ENCODE measurements around the gene WDR1.
A peak's percentile ranks its signal among the peaks of the same experiment; 100 is the strongest.
"Not testable (repeated sequence)": the region's sequence is repeated elsewhere in the genome, so short reads cannot be mapped to it uniquely, and the experiment has no call there.

The WDR1 gene

DNA sequence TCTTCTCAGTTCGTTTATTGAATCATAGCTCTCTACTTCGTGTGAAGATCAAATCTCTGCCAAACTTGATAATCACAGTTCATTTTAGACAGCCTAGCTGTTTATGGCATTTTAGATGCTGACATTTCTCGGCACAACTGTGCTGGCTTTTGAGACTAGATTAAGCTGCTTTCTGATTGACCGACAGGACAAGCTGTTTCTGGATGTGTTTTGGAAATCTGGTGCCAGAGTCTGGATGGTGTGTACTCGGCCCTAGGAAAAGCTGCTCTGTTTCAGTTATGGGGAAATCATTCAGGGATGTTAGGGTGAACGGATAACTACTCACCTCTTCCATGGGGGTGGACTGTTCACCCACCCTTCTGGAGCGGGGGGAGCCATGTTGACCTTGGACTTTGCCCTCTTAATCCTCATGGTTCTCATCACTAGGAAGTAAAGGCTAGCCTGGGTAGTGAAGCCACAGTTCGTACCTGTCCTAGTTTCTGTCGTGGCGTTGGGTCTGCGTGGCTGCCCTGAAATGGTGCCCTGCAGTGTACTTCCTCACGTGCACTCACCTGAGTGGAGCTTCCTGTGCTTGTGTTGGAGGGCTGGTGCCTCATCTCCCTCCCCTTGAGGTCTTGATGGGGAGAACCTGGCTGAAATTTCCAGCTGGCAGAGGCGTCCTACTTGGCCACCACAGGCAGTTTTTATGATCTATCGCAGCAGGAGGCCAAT is 13.7 kb upstream of the WDR1 start:
- no peak for DNase-seq

GRCh38 chr4:10129196-10130177 is 12.9 kb upstream of the WDR1 start:
- no peak for DNase-seq

DNA sequence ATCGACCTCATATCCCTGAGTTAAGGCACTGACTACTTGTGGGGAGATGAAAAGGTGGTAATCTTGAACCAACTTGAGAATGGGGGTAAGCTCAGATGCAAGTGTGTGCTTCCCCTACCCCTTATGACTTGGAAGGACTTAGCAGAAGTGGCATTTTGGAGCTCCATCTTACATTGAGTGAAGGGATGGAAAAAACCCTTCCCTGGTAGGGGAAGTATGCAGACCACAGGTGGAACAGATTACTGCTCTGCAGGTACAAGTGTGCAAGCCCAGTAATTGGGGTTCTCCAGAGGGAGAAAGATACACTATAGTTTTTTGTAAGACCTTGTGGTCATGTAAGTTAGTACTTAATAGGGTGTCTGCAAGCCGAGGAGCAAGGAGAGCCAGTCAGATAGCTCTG is 12.2 kb upstream of the WDR1 start:
- no peak for DNase-seq

GRCh38 chr4:10127531-10127930 is 10.9 kb upstream of the WDR1 start:
- DNase-seq: not testable (repeated sequence)

- no peak for DNase-seq
Measured at GRCh38 chr4:10124167-10124930, 7.8 kb upstream of the WDR1 start.

DNA sequence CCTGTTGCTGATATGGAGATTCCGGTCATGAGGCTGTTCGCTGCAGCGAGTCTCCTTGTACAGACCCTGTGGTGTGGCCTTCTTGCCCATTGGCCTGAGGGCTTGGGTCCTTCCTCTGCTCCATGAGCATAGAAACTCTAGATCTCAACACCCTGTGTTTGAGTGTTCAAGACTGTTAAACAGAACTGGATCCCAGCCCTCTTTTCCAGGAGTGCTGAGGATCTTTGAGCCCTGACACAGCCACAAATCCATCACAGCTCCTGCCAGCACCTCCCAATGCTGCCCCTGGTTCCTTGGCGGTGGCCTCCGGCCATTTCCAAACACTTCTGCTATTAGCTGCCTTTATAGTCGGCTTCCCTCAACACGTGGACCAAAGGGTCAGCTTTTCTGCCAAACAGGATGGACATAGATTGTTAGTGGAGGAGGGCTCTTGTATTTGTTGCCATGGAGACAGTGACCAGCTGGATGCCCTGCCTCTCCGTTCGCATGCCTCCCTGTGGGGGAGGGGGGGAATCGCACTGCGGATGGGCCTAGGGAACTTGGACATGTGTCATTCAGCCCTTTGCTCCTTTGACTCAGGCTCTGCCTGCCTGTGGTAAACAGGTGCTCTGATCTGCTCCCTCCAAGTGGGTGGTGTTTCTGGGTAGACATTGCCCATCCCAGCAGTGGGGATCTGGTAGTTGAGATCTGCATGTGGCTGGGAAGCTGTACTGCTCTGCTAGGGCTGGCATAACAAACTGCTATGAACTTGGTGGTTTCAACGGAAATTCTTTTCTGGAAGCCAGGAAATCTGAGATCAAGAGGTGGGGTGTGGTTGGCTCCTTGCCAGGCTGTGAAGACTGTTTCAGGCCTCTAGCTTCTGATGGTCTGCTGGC is 6.9 kb upstream of the WDR1 start:
- DNase-seq: no peak

DNA sequence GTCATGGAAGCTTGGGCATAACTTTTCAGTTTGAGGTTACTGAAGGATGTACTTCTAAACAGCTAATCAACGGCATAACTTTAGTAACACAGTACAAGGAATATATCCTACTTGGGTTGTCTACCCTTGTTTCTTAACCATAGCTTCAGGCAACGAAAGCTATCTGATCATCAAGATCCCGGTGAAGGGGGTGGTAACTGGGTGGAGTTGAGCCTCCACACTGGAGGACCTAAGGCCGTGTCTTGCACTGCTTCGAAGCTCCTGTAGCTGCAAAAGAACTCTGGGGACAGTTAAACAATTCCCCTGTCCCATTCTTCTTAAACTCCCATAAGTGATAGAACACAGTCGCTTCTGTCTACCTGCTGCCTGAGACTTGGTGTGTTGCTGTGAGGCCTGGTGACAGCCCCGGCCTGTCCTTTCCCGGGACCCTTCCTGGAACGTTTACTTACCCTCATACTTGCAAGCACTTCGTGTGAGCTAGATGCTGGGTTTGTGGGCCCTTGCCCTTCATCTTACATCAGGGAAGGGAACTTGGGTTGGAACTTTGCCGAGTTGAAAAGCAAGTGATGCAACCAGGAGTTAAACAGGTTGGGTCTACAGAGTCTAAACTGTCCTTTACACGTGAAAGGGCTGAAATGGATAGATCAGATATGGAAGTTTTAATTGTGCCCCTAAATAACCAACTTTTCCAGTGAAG is 5.8 kb upstream of the WDR1 start:
- DNase-seq: no peak

DNA sequence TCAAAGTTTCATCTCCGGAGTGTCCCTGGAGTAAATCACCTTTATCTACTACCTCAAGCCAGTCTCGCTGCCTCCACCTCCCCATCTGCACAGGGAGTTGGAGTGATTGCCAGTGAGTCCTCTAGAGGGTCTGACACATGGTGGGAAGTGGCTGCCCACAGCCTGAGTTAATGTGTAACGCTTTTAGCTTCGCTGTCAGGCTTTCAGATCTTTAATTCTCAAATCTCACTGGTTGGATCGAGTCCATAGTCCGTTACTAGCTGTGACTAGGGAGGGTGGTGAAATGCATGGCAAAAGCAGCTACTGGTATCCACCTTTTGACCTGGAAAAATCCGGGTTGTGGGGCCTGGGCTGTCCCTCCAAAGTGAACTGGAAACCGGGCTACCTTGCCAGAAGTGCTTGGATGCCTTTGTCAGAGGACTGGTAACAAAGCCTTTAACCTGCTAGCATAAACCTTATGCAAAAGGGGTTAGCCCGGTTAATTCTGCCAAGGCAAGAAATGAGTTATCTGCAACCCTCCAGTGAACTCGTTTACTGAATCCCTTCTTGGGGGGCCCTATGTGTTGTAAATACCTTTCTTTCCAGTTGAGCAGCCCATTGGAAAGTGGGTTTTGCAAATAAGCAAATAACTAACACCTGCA is 5.1 kb upstream of the WDR1 start:
- no peak for DNase-seq

DNA sequence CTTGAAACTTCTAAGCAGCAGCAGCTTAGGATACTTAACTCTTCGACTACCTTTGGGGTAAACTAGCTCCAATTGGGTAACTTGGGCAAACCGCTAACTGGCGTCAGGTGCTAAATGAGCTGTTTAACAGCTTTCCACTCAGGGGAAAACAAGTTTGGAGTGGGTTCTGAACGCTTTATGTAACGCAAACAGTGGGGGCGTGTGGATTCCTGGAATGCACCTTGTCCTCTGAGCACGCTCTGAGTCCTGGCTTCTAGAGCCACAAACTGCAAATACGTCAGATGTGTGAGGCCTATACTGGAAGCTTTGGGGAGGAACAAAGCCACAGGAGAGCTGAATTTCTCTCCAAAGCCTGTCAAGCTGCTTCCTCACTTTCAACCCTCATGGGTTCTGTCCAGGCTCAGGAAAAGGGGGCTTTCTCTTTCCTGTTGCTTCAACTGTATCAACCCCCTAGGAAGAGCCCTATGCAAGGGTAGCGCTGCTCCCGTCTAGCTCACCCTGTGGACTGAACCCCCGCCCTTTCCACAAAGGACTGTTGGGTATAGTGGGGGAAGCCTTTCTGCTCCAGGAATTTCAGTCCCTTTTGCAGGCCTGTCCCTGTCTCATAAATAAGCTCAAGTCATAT is 4.5 kb upstream of the WDR1 start:
- DNase-seq: no peak

GRCh38 chr4:10119773-10120172 is 3.2 kb upstream of the WDR1 start:
- DNase-seq: no peak

DNA sequence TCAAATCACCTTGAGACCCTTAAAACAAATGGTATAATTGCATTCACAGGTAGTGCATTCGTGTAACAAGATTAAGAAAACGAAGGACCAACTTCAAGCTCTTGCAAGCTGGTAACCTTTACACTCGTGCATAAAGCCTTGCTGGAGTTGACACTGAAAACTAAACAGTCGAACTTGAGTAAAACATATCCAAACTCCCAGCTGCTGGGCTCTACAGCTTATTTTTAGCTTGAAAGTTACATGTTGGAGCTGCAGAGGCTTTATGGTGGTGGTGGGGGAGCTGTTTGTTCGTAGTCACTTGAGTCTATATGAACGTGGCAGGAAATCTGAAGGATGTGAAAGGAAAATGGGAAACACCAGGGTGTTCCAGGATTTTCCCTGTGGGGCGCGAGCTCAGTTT is 2.7 kb upstream of the WDR1 start:
- DNase-seq: no peak

DNA sequence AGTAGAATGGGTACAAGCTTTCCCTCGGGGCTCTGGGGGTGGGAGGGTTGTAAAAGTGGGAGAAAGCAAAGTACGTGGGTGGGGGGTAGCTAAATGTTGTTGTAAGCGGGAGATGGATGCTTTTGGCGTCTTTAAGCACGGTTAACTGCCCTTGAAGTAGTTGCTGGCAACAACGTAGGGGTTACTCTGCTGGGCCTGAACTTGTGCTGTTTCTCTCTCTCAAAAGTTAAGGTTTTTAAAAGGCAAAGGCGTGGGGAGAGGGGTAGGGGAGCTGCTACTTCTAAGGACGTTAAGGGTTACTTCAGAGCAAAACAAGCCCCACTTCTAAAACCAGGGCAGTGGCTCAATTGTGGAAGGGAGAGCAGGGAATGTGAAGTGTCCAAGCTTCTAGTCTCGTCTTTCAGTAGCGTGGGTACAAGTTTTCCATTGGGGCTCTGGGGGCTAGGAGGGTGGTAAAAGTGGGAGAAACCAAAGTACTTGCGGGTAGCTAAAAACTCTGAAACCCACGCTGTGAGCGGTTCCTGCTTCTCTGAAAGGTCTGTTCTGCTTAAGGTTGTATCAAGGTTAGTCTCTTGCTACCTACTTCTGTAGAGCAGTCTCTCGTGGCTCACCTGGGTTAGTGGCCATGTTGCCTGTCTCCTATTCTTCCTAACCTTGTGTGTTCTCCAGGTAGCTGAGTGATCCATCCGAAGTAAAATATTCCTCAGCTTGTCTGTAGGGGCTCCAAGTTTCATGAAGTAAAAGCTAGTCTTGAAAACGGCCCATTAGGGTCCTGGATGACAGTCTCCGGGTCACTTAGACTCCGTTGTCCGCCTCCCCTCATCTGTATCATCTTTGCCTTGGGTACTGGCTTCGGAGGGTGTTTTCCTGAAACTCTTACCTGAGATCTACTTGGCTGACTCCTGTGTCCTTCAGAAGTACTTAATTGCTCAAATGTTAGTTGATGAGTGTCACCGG is 1.7 kb upstream of the WDR1 start:
- DNase-seq: no peak

- DNase-seq: peak; percentile 28
Measured at GRCh38 chr4:10117359-10118047, 904 bp upstream of the WDR1 start.

DNA sequence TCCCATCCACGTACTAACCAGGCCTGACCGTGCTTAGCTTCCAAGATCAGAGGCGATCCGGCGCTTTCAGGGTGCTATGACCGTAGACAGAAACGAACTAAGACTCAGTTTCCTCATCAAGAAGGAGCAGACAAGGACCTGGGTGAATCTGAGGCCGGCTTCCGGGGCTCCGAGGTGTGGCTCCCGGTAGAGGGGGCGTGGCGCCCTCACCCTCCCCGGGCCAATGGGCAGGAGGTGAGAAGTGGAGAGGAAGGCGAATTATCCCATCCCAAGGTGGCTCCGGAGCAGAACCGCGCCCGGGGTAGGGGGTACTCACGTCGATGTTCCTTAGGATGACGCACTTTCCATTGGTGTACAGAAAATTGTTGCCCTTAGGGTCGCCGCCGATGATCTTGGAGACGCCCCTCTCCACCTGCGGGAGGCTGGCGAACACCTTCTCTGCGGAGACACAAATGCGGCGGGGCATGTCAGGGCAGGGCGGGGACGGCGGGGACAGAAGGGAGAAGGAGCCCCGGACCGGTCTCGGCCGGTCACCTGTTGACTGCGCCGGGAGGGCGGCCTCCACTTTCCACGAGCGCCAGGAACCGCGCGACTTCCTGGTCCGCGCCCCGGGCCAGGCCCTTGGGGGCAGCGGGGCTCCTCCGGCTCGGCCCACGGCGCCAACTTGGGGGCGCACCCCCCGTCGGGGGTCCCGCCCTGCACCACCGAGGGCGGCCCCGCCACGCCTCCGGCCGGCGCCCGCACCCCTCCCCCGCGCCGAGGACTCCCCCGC is 616 bp downstream of the WDR1 start:
- peak; percentile 58 for DNase-seq

DNA sequence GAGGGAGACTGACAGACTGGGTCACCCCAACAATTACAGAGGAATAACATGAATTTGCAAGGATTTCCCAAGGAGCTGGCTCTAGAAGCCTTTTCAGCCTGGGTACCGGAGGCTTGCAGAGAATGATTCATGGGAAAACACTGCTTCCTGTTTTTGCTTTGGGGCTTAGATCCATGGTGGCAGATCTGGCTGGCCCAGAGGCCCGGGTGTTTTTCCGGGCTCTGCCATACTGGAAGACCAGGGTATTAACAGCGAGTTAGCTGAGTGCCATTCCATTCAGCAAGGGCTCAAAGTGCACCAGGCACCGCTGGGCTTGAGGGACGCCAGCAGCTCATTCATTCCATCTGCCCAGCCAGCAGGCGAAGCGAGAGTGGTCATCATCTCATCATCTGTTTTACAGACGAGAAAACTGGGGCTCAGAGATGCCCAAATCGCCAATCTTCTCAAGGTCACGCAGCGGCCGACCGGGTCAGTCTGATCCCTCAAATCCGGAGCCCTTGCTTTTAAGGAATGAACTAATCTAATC is 1.3 kb downstream of the WDR1 start:
- DNase-seq: no peak

DNA sequence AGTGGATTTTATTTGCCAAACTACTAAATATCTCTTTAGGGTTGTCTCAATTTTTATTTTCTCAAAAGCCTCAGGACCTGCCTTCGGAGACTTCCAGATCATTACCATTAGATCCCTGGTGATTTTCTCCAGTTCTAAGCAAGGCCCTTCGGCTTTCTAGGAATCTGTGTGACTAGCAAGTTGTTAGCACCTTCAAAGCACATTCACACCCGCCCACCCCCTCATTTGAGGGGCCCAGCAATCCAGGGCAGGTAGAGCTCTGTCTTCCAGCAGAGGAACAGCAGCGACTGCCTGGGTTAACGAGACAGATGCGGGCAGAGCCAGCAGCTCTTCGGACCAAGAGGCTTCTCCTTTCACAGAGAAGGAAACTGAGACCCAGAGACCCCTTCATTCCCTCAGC is 2.0 kb downstream of the WDR1 start:
- DNase-seq: no peak

DNA sequence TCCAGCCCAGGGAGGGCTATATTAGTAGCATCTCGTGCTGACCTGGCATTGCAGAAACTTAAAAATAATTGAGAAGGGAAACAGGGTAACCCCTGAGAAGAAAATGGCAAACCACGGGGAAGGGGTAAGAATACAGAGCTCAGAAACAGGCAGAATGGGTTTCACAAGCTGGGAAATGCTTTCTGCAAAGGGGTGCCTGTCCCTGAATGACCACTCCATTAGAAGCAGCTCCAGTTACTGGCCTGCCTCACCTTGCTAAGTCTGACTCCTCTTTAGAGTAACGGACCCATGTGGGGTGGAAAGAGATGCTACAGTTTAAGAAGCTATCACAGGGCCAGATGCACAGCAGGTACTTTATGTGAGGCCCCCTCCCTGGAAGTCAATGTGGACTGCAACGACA is 2.5 kb downstream of the WDR1 start:
- no peak for DNase-seq

All from activated T-cell treated with anti-CD3 and anti-CD28 coated beads for 4 hours (primary cell).